BE2C (cell line): ENCODE results near the gene PINK1.

ENCODE experiments used
- DNase-seq: peaks from one replicate; pipeline ENCODE4 v3.0.0-alpha.2; 2020
- H3K27me3 ChIP-seq: fragments of 250-450 bp; sonication (Bioruptor Pico); 2 replicates; pipeline ENCODE4 v1.5.1; 2020; ENCODE audit warnings: mild to moderate bottlenecking
- H3K36me3 ChIP-seq: fragments of 250-450 bp; sonication (Bioruptor Pico); 2 replicates; pipeline ENCODE4 v1.5.1; 2020; ENCODE audit warnings: mild to moderate bottlenecking
- H3K4me1 ChIP-seq: fragments of 250-450 bp; sonication (Bioruptor Pico); 2 replicates; pipeline ENCODE4 v1.5.1; 2020
- H3K4me3 ChIP-seq: 2 replicates; pipeline ENCODE4 v1.5.1; 2011; ENCODE audit warnings: low read depth, low read length
- H3K9me3 ChIP-seq: fragments of 250-450 bp; sonication (Bioruptor Pico); 2 replicates; pipeline ENCODE4 v1.5.1; 2020
- TF ChIP-seq, protein P1 (sequence below): IDR thresholded peaks from 2 replicates; pipeline ENCODE4 v1.5.1; 2012; ENCODE audit warnings: mild to moderate bottlenecking, low read depth, low read length

The PINK1 gene

DNA sequence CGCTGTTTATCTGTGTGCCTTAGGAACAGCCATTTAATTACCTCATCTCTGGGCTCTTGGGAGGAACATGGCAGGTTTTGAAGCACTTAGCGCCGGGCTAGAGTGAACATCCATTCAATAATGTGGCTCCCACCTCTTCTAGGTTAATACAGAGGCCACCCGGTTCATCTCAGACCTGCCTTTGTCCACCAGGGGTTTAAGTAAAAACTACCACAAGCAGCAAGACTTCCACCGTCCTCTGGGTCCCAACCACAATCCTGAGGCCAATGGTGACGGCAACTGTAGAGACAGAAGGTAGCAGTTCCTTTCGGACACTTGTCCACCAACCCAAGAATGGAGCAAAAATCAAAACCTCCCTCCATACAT, 28.8 kb downstream of the PINK1 start:
- TF ChIP-seq, protein P1, sequence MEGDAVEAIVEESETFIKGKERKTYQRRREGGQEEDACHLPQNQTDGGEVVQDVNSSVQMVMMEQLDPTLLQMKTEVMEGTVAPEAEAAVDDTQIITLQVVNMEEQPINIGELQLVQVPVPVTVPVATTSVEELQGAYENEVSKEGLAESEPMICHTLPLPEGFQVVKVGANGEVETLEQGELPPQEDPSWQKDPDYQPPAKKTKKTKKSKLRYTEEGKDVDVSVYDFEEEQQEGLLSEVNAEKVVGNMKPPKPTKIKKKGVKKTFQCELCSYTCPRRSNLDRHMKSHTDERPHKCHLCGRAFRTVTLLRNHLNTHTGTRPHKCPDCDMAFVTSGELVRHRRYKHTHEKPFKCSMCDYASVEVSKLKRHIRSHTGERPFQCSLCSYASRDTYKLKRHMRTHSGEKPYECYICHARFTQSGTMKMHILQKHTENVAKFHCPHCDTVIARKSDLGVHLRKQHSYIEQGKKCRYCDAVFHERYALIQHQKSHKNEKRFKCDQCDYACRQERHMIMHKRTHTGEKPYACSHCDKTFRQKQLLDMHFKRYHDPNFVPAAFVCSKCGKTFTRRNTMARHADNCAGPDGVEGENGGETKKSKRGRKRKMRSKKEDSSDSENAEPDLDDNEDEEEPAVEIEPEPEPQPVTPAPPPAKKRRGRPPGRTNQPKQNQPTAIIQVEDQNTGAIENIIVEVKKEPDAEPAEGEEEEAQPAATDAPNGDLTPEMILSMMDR = no peak
- Histone ChIP-seq H3K9me3 (no peaks in the 10 kb centered on the region), H3K36me3 (no peaks in the 10 kb centered on the region), H3K4me1 (no peaks in the 10 kb centered on the region; the same call in 1 of the 2 replicates), H3K4me3 (peak overlapping the region; percentile 84), H3K27me3 (no peaks in the 10 kb centered on the region)
- DNase-seq = no peak

DNA sequence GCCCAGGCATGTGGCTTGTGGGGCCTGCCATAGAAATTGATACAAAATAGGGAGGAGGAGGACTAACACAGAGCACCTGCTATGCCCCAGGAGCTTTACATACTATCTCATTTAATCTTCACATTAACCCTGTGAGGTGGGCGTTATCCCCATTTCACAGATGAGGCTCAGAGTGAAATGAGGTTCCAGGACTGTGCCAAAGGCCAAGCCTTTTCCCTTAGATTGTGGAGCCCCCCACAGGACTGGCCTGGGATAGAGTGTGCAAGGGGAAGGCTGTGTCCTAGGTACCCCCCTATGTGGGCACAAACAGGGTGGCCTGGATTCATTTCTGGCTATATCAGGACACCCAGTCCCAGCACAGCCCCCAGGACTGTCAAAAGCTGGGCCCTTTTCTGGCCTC, 30.1 kb downstream of the PINK1 start:
- H3K4me1 ChIP-seq = no peaks in the 10 kb centered on the region; the same call in 1 of the 2 replicates
- TF ChIP-seq, protein P1 = 0 out of 2 replicates have a peak, but pooled peaks have one; percentile 7
- no peaks in the 10 kb centered on the region for H3K9me3 ChIP-seq
- DNase-seq = no peak
- no peak overlapping the region for H3K4me3 ChIP-seq
- no peaks in the 10 kb centered on the region for H3K36me3 ChIP-seq
- no peaks in the 10 kb centered on the region for H3K27me3 ChIP-seq

- Histone ChIP-seq H3K9me3 (no peaks in the 10 kb centered on the region), H3K36me3 (no peaks in the 10 kb centered on the region), H3K4me1 (no peaks in the 10 kb centered on the region; the same call in 1 of the 2 replicates), H3K27me3 (no peaks in the 10 kb centered on the region), H3K4me3 (no peak overlapping the region)
- TF ChIP-seq, protein P1 = no peak
- DNase-seq = no peak
Measured at GRCh38 chr1:20663969-20664715, 30.9 kb downstream of the PINK1 start.

GRCh38 chr1:20665726-20666125, 32.5 kb downstream of the PINK1 start:
- TF ChIP-seq, protein P1 = no peak
- Histone ChIP-seq H3K27me3 (no peaks in the 10 kb centered on the region), H3K9me3 (no peaks in the 10 kb centered on the region), H3K4me1 (no peaks in the 10 kb centered on the region; the same call in 1 of the 2 replicates), H3K4me3 (no peak overlapping the region), H3K36me3 (no peaks in the 10 kb centered on the region)
- DNase-seq = no peak

DNA sequence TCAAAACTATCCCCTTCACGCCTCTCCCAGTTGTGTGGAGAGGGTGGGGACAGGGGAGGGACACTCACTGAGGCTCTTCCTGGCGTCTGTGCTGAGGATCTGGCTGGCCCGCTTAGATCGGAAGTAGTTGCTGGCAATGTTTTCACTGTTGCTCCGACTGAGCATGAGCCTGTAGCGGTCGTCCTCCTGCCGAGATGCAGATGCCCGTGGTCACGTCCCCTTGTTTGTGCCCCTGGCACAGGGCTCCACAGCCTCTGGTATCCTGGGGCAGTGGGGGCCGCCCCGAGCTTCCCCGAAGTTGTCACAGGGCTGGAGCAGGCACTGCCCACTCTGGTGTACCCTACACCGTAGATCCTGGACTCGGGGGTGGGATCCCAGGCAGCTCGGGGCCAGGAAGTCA, 32.9 kb downstream of the PINK1 start:
- no peaks in the 10 kb centered on the region; the same call in 1 of the 2 replicates for H3K4me1 ChIP-seq
- TF ChIP-seq, protein P1 = no peak
- no peak for DNase-seq
- H3K36me3 ChIP-seq = no peaks in the 10 kb centered on the region
- H3K9me3 ChIP-seq = no peaks in the 10 kb centered on the region
- no peaks in the 10 kb centered on the region for H3K27me3 ChIP-seq
- H3K4me3 ChIP-seq = no peak overlapping the region

DNA sequence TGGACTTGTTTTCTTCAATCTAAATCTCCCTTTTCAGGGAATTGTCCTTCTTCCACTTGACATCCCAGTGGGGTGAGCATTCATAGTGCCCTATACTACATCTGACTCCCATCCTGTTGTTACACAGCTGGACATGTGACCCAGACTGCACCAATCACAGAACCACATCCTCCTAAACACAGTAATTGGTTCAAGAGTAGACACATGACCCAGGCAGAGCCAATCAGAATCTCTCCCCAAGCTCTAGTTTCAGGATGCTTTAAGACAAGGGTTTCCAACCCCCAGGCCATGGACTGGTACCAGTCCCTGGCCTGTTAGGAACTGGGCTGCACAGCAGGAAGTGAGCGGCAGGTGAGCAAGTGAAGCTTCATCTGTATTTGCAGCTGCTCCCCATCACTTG, 33.5 kb downstream of the PINK1 start:
- H3K27me3 ChIP-seq = no peaks in the 10 kb centered on the region
- peak; percentile 49 for DNase-seq
- TF ChIP-seq, protein P1 = no peak

More for the DNA sequence above, 33.5 kb downstream of the PINK1 start:
- Histone ChIP-seq H3K9me3 (no peaks in the 10 kb centered on the region), H3K36me3 (no peaks in the 10 kb centered on the region), H3K4me3 (no peak overlapping the region), H3K4me1 (no peaks in the 10 kb centered on the region; the same call in 1 of the 2 replicates)
